HEK293 (cell line): ENCODE measurements around the gene ARMH3.

Experiments used
- CTCF ChIP-seq: fragments of 450-650 bp; formaldehyde crosslinking; IDR thresholded peaks from 2 replicates; pipeline ENCODE4 v1.5.1; 2016; ENCODE audit warnings: missing biosample characterization, missing genetic modification characterization
- SP2 ChIP-seq: fragments of 450-650 bp; formaldehyde crosslinking; IDR thresholded peaks from 2 replicates; pipeline ENCODE4 v1.5.1; 2016; ENCODE audit warnings: missing biosample characterization, missing genetic modification characterization
- TRIM28 ChIP-seq: IDR thresholded peaks from 2 replicates; pipeline ENCODE4 v1.6.1; 2011; ENCODE audit warnings: low read length, control low read depth, borderline replicate concordance
- TSHZ1 ChIP-seq: fragments of 450-650 bp; formaldehyde crosslinking; IDR thresholded peaks from 2 replicates; pipeline ENCODE4 v1.5.1; 2016; ENCODE audit warnings: missing biosample characterization, missing genetic modification characterization, borderline replicate concordance
- ZNF121 ChIP-seq: fragments of 450-650 bp; formaldehyde crosslinking; IDR thresholded peaks from 2 replicates; pipeline ENCODE4 v1.5.1; 2016; ENCODE audit warnings: missing biosample characterization, missing genetic modification characterization
- ZNF530 ChIP-seq: fragments of 450-650 bp; formaldehyde crosslinking; IDR thresholded peaks from 2 replicates; pipeline ENCODE4 v1.5.1; 2016; ENCODE audit warnings: low read depth, missing biosample characterization, missing genetic modification characterization

GRCh38 chr10:102068216-102068615, 12.2 kb upstream of the ARMH3 start:
- no peak for TF ChIP-seq ZNF121 (tag by site-specific recombination)
- no peak for TF ChIP-seq CTCF (tag by site-specific recombination)
- no peak for TF ChIP-seq TSHZ1 (tag by site-specific recombination)
- TF ChIP-seq ZNF530 (tag by site-specific recombination): no peak
- TF ChIP-seq TRIM28: no peak
- no peak for TF ChIP-seq SP2 (tag by site-specific recombination)
